PC-9 (cell line): Measurements from ENCODE around the gene ST3GAL6. TPM values are rescaled to one million over a fixed set of nuclear protein-coding genes. Genes with fewer than 3 reads are reported as not detected.

Experiments used
- Bru-seq: library from RNA; stranded (reverse); fragments of 400-500 nt; gene quantifications from one replicate; lab custom pipeline; 2021; lab: Mats Ljungman, UMichigan
- BruChase-seq, 2 experiments: library from RNA; stranded (reverse); fragments of 400-500 nt; gene quantifications; one replicate each; lab custom pipeline; 2021; lab: Mats Ljungman, UMichigan
- BruUV-seq: library from RNA; stranded (reverse); fragments of 400-500 nt; replicated peaks from 2 replicates; lab custom pipeline; 2021; lab: Mats Ljungman, UMichigan
- CTCF ChIA-PET: fragments of 300-600 bp; sonication (Branson Sonifier 250); formaldehyde crosslinking; loops from one replicate; lab custom pipeline; 2022; ENCODE audit warnings: antibody characterized with exemption; lab: Charles Lee
- POLR2A ChIA-PET: fragments of 300-600 bp; sonication (Branson Sonifier 250); formaldehyde crosslinking; loops from one replicate; lab custom pipeline; 2022; ENCODE audit warnings: antibody characterized with exemption; ENCODE audit not compliant: unreplicated experiment; lab: Charles Lee
- DNase-seq, 2 experiments: peaks; one replicate each; pipeline versions ENCODE4 v3.0.0 to v3.0.0-alpha.2; 2015 to 2022; ENCODE audit warnings: mixed read lengths in 1 of 2
- H2AFZ ChIP-seq: fragments of 200-600 bp; sonication (generic); 2 replicates; pipeline ENCODE4 v1.8.1; 2017; ENCODE audit warnings: antibody characterized with exemption
- H3F3A ChIP-seq: fragments of 200-600 bp; sonication (generic); 2 replicates; pipeline ENCODE4 v1.8.1; 2017; ENCODE audit warnings: antibody characterized with exemption, mild to moderate bottlenecking, low read depth; ENCODE audit not compliant: insufficient read depth
- H3K27ac ChIP-seq: fragments of 200-600 bp; sonication (generic); 2 replicates; pipeline ENCODE4 v1.6.1; 2016; ENCODE audit warnings: mixed run types
- H3K27me3 ChIP-seq: fragments of 200-600 bp; sonication (generic); 2 replicates; pipeline ENCODE4 v1.6.1; 2016; ENCODE audit warnings: low read depth, mixed run types; ENCODE audit not compliant: insufficient read depth
- H3K36me3 ChIP-seq: fragments of 200-600 bp; sonication (generic); 2 replicates; pipeline ENCODE4 v1.6.1; 2016; ENCODE audit warnings: low read depth, mixed run types
- H3K4me1 ChIP-seq: fragments of 200-600 bp; sonication (generic); replicated peaks from 2 replicates; pipeline ENCODE4 v1.6.1; 2016; ENCODE audit warnings: mixed run types; ENCODE audit not compliant: insufficient read depth
- H3K4me2 ChIP-seq: fragments of 200-600 bp; sonication (generic); 2 replicates; pipeline ENCODE4 v1.6.1; 2017; ENCODE audit warnings: mixed run types
- H3K4me3 ChIP-seq: fragments of 200-600 bp; sonication (generic); 2 replicates; pipeline ENCODE4 v1.6.1; 2016; ENCODE audit warnings: mixed run types
- H3K79me2 ChIP-seq: fragments of 200-600 bp; sonication (generic); 2 replicates; pipeline ENCODE4 v1.6.1; 2017; ENCODE audit warnings: low read depth, mixed run types
- H3K9me2 ChIP-seq: fragments of 200-600 bp; sonication (generic); 2 replicates; pipeline ENCODE4 v1.8.1; 2017; ENCODE audit warnings: mild to moderate bottlenecking; ENCODE audit not compliant: insufficient read depth
- H3K9me3 ChIP-seq: fragments of 200-600 bp; sonication (generic); 2 replicates; pipeline ENCODE4 v1.8.1; 2016; ENCODE audit warnings: low read depth; ENCODE audit not compliant: insufficient read depth
- H4K20me1 ChIP-seq: fragments of 200-600 bp; sonication (generic); 2 replicates; pipeline ENCODE4 v1.8.1; 2017; ENCODE audit not compliant: insufficient read depth
- EZH2 ChIP-seq: fragments of 200-600 bp; sonication (generic); IDR thresholded peaks from 2 replicates; pipeline ENCODE4 v1.8.0; 2017; ENCODE audit warnings: antibody characterized with exemption, low read depth
- intact Hi-C: fragments of 100-400 bp; cut with micrococcal nuclease; formaldehyde crosslinking; loops from one replicate; pipeline ENCODE4 v1.10.0; 2022; ENCODE audit not compliant: unreplicated experiment
- long read RNA-seq: library from polyadenylated mRNA; stranded (forward); transcript quantifications from one replicate; pipeline ENCODE4 v2.0.0, GENCODE V29; 2022
- total RNA-seq: library from RNA; stranded (reverse); gene quantifications from 2 replicates; pipeline ENCODE4 v1.2.3, GENCODE V29; 2021
- TF ChIP-seq, protein P1 (sequence below): fragments of 200-600 bp; sonication (generic); conservative IDR thresholded peaks from 2 replicates; pipeline ENCODE4 v1.6.1; 2017; ENCODE audit warnings: mixed run types, antibody characterized with exemption, mild to moderate bottlenecking, moderate library complexity

Gene ST3GAL6, protein sequence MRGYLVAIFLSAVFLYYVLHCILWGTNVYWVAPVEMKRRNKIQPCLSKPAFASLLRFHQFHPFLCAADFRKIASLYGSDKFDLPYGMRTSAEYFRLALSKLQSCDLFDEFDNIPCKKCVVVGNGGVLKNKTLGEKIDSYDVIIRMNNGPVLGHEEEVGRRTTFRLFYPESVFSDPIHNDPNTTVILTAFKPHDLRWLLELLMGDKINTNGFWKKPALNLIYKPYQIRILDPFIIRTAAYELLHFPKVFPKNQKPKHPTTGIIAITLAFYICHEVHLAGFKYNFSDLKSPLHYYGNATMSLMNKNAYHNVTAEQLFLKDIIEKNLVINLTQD
- total RNA-seq, result 5.4 and 6.6 TPM in 2 replicates
- Bru-seq, nascent RNA, result percentile 54 among the genes with signal in this experiment
- BruChase-seq, experiment 1, labeled RNA remaining after a 2-hour chase, result percentile 64 among the genes with signal in this experiment
- BruChase-seq, experiment 2, labeled RNA remaining after a 6-hour chase, result percentile 55 among the genes with signal in this experiment
- long read RNA-seq, partial matches to known transcripts, result 1 of 35 reads
- long read RNA-seq, other reads (novel, unspliced or antisense), result 31 of 35 reads

DNA sequence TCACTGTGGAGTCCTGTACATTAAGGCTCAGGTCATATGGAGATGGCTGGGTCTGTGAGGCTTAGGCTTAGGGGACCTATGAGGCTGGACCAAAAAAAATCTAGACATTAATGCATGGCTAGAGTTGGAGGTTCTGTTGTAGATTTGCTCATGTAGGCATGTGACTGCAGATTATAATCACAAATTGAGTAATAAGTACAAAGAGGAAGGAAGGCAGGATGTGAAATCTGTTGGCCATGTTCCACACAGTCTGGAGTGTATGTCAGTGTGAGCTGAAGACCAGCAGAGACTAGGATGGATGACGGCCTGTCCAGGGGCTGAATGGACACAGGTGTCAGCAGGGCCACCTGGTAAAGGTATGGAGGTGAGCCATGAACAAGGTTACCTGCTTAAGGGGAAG lies at the start of gene ST3GAL6:
TSS of gene ST3GAL6 (plus strand) at position 265 of the 400 bp plus-strand sequence. CDS start 5,101 bp downstream, outside the sequence.
- H3K27me3 ChIP-seq, result no peaks in the 10 kb centered on the region
- ChIA-PET POLR2A (no interaction called here), CTCF (no interaction called here)
- intact Hi-C loops, result no loop called here
- BruUV-seq, result no TSS peak
- TF ChIP-seq EZH2, result no peak
- TF ChIP-seq, protein P1, sequence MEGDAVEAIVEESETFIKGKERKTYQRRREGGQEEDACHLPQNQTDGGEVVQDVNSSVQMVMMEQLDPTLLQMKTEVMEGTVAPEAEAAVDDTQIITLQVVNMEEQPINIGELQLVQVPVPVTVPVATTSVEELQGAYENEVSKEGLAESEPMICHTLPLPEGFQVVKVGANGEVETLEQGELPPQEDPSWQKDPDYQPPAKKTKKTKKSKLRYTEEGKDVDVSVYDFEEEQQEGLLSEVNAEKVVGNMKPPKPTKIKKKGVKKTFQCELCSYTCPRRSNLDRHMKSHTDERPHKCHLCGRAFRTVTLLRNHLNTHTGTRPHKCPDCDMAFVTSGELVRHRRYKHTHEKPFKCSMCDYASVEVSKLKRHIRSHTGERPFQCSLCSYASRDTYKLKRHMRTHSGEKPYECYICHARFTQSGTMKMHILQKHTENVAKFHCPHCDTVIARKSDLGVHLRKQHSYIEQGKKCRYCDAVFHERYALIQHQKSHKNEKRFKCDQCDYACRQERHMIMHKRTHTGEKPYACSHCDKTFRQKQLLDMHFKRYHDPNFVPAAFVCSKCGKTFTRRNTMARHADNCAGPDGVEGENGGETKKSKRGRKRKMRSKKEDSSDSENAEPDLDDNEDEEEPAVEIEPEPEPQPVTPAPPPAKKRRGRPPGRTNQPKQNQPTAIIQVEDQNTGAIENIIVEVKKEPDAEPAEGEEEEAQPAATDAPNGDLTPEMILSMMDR, result no peak
- no peaks in the 10 kb centered on the region for H4K20me1 ChIP-seq
- H3K79me2 ChIP-seq, result no peaks in the 10 kb centered on the region
- H3K4me3 ChIP-seq, result no peak within 1 kb of the TSS
- H2AFZ ChIP-seq, result no peak within 1 kb of the TSS
- H3K9me2 ChIP-seq, result no peaks in the 10 kb centered on the region
- DNase-seq, result no peak
- H3K36me3 ChIP-seq, result no peaks in the 10 kb centered on the region
- H3K9me3 ChIP-seq, result no peaks in the 10 kb centered on the region
- no peaks in the 10 kb centered on the region for H3K4me1 ChIP-seq
- no peak within 1 kb of the TSS for H3K4me2 ChIP-seq
- no peak within 1 kb of the TSS for H3K27ac ChIP-seq
- no peaks in the 10 kb centered on the region for H3F3A ChIP-seq

DNA sequence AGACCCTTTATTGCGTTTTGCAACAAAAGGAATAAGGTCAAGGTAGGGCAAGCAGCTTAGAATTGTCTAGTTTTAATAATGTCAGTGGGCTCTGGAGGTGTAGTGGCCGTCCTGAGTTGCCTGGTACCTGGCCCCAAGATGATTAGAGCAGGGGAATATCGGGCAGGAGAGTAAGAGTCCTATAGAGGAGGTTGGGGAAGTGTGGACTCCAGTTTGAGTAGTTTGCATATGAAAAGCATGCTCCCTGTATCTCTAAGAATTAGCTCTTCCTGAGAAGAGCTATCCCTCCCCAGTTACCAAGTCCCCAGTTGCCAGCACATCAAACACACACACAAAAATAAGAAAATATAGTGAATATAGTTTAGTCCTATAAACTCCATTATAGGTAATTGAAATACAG lies 49.2 kb upstream of the ST3GAL6 start:
- Histone ChIP-seq H3K9me3 (no peaks in the 10 kb centered on the region; the same call in 1 of the 2 replicates), H3K27ac (no peak overlapping the region), H3F3A (no peaks in the 10 kb centered on the region), H3K4me3 (no peak overlapping the region), H3K9me2 (no peaks in the 10 kb centered on the region), H3K79me2 (no peaks in the 10 kb centered on the region), H4K20me1 (no peaks in the 10 kb centered on the region), H3K27me3 (no peaks in the 10 kb centered on the region), H3K4me2 (no peak overlapping the region), H3K36me3 (no peaks in the 10 kb centered on the region), H3K4me1 (0 out of 2 replicates have a peak, but pooled peaks cover under 1% of the 10 kb centered on the region), H2AFZ (0 out of 2 replicates have a peak overlapping the region, but pooled peaks have one; percentile 19)
- TF ChIP-seq, protein P1, result no peak
- no peak for TF ChIP-seq EZH2
- ChIA-PET POLR2A (no interaction called here), CTCF (no interaction called here)
- DNase-seq, result no peak
- intact Hi-C loops, result no loop called here
- BruUV-seq, result no TSS peak

DNA sequence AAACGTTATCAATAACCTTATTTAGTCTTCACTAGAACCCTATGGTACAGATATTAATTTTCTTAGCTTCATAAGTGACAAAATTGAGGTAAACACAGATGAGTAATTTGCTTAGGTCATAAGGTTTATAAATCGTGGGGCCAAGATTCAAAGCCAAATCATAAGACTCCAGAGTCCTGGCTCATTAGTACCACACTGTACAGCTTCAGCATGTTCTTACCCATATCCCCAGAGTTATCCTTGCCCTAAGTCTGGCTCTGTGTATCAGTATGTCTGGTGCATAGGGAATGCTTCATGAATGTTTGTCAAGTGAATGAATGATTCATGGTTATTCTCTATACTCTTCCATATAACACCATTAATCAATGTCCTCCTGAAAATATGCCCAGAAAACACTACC lies 45.6 kb upstream of the ST3GAL6 start:
- H3K27me3 ChIP-seq, result no peaks in the 10 kb centered on the region
- no peaks in the 10 kb centered on the region for H3K79me2 ChIP-seq
- H3K9me3 ChIP-seq, result no peaks in the 10 kb centered on the region; the same call in 1 of the 2 replicates
- H3F3A ChIP-seq, result no peaks in the 10 kb centered on the region
- H4K20me1 ChIP-seq, result no peaks in the 10 kb centered on the region
- no peaks in the 10 kb centered on the region for H3K9me2 ChIP-seq
- H3K36me3 ChIP-seq, result no peaks in the 10 kb centered on the region
- intact Hi-C loops, result no loop called here
- H3K4me2 ChIP-seq, result no peak overlapping the region
- BruUV-seq, result no TSS peak
- TF ChIP-seq, protein P1, result no peak
- TF ChIP-seq EZH2, result no peak
- CTCF ChIA-PET, result no interaction called here
- peak overlapping the region; percentile 0; the same call in 1 of the 2 replicates for H2AFZ ChIP-seq
- H3K27ac ChIP-seq, result no peak overlapping the region
- no peaks in the 10 kb centered on the region for H3K4me1 ChIP-seq
- no peak for DNase-seq
- no peak overlapping the region for H3K4me3 ChIP-seq
- POLR2A ChIA-PET, result interaction anchor here (0.6 kb wide), 1 partner anchor 18 kb away, joined by 9 read pairs; no protein-coding TSS in a partner anchor
